ENCODE data around the gene PIP4K2B.
A peak's percentile ranks its signal among the peaks of the same experiment; 100 is the strongest.
"Not testable (repeated sequence)": the region's sequence is repeated elsewhere in the genome, so short reads cannot be mapped to it uniquely, and the experiment has no call there.

PIP4K2B gene

DNA sequence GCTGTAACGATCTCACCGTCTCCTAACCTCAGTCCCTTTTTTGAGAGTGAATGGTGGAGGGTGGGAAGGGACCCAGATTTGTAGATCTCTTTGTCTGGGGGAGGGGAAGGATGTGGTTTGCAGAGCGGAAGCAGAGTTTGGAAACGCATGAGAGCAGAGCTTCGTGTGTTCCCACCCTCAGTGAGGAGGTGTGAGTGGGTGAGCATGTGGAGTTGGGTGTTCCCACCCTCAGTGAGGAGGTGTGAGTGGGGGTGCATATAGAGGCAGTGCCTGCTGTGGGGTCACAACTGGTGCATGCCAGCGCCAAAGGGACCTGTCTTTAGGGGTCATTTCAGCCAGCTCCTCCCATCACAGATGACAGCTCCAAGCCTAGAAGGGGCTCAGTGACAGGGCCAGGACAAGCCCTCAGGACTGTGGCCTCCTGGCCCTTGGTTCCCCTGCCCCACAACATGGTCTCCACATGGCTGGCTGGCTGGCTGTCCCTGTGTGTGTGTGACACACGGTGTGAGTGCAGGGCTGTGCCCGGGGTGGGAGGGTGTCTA is 71.0 kb downstream of the PIP4K2B start:
- no peak for DNase-seq

DNA sequence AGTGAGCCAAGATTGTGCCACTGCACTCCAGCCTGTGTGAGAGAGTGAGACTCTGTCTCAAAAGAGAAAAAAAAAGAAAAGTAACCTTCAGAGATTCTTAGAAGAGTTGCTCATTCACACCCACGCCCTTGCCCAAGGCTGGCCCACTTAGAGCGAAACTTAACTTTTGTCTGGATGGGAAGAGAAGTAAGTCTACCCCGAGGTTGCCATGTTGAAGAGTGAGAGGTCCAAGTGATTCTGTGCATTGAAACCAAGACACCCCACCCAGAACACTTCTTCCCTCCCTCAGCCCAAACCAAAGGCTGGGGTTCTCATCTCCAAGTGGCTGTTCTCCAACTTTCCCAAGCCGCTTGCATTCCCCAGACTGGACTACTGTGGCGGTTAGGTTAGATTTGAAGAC is 71.6 kb downstream of the PIP4K2B start:
- DNase-seq = no peak

- not testable (repeated sequence) for DNase-seq
Measured at GRCh38 chr17:38726145-38726544, 73.2 kb downstream of the PIP4K2B start.

- DNase-seq = peak; percentile 68
Measured at GRCh38 chr17:38725066-38725465, 74.3 kb downstream of the PIP4K2B start.

DNA sequence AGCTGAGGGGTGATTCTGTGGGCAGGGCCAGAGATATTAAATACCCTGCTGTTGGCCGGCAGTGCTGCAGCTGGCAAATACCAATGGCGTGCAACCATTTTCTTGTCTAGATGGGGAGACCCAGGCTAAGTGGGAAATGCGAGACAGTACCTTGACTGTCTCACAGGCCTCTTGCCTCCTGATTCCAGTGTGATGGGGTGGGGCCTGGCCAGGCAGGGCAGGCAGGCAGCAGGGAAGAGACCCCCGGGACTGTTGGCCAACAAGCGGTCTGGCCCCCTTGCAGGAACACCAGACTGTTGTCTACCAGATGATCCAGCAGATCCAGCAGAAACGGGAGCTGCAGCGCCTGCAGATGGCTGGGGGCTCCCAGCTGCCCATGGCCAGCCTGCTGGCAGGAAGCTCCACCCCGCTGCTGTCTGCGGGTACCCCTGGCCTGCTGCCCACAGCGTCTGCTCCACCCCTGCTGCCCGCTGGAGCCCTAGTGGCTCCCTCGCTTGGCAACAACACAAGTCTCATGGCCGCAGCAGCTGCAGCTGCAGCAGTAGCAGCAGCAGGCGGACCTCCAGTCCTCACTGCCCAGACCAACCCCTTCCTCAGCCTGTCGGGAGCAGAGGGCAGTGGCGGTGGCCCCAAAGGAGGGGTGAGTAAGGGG is 74.9 kb downstream of the PIP4K2B start:
- peak; percentile 88 for DNase-seq

DNA sequence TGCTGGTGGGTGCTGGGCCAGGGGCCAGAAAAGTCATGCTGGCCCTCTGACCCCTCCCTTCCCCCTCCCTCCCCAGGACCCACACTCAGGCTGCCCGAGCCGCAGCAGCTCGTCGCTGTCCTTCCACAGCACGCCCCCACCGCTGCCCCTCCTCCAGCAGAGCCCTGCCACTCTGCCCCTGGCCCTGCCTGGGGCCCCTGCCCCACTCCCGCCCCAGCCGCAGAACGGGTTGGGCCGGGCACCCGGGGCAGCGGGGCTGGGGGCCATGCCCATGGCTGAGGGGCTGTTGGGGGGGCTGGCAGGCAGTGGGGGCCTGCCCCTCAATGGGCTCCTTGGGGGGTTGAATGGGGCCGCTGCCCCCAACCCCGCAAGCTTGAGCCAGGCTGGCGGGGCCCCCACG is 77.6 kb downstream of the PIP4K2B start:
- DNase-seq = no peak

- DNase-seq = no peak
Measured at GRCh38 chr17:38720941-38721340, 78.4 kb downstream of the PIP4K2B start.

DNA sequence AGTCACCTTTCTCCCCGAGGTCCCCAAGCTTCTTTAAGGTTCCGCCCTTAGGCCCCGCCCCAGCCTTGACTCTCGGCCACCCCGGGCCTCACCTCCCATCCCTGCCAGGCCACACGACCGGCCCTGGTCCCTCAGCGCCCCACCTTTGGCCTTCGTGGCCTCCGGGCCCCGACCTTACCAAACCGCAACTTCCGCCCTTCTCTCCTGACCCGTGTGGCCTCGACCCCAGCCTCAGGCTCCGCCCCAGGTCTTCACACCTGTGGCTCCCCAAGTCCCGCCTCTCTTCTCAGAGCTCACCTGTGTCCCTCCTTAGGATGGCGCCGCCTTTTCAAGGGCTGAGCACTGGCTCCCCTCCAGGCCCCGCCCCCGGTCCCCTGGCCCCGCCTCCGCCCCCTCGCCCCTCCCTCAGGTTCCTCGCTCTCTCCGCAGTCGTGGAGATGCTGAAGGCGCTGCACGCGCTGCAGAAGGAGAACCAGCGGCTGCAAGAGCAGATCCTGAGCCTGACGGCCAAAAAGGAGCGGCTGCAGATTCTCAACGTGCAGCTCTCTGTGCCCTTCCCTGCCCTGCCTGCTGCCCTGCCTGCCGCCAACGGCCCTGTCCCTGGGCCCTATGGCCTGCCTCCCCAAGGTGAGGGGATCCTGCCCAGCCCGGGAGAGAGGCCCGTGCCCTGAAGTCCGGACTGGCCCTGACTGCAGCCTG is 79.3 kb downstream of the PIP4K2B start:
- DNase-seq = no peak

- no peak for DNase-seq
Measured at GRCh38 chr17:38719289-38719942, 79.9 kb downstream of the PIP4K2B start.

DNA sequence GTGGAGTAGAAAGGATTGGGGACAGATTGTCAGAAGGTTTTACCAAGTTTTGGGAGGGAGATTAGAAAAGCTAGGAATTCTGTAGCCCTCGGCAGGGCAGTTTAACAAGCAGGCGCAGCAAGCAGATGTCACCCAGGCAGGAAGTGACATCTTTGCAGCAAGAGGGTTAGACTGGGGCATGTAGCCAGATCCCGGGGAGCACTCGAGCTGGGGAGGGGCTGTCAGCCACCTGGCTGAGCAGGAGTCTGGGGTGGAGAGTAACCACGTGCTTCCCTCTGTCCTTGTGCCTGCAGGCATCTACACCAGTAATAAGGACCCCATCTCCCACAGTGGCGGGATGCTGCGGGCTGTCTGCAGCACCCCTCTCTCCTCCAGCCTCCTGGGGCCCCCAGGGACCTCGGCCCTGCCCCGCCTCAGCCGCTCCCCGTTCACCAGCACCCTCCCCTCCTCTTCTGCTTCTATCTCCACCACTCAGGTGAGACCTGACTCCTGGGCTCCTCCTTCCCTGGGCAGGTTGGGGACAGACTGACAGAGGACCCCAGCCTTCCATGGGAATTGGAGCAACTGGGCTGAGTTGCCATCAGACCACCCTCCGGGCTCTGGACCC is 82.1 kb downstream of the PIP4K2B start:
- DNase-seq = no peak

GRCh38 chr17:38716368-38717005 is 82.9 kb downstream of the PIP4K2B start:
- DNase-seq = no peak
